Lung (tissue), 12 donors: ENCODE data around the gene FGFR2. TPM values are rescaled to one million over a fixed set of nuclear protein-coding genes. Genes with fewer than 3 reads are reported as not detected.

Source experiments
- ATAC-seq: fragments of 200-7000 bp; cut with Tn5 transposase; one replicate; pipeline ENCODE4 v1.9.1; 2020; ENCODE audit warnings: moderate number of reproducible peaks; ENCODE audit not compliant: insufficient read depth, low FRiP score
- DNase-seq, 3 donors: peaks; one replicate each; pipeline ENCODE4 v3.0.0-alpha.2; 2013 to 2017
- H3K27ac ChIP-seq, 2 donors: one replicate each; pipeline ENCODE4 v1.5.1; 2013; ENCODE audit warnings: mild to moderate bottlenecking in 2 of 2, moderate library complexity in 2 of 2, control low read depth in 1 of 2, inconsistent platforms in 1 of 2, low read depth in 1 of 2, low read length in 1 of 2
- H3K27me3 ChIP-seq, 3 donors: one replicate each; pipeline ENCODE4 v1.5.1; 2013; ENCODE audit warnings: low read length in 2 of 3; ENCODE audit not compliant: control insufficient read depth in 3 of 3, insufficient read depth in 3 of 3
- H3K36me3 ChIP-seq, 4 donors: one replicate each; pipeline ENCODE4 v1.5.1; 2013; ENCODE audit warnings: low read length in 4 of 4, mild to moderate bottlenecking in 1 of 4, moderate library complexity in 1 of 4; ENCODE audit not compliant: control insufficient read depth in 4 of 4, insufficient read depth in 4 of 4
- H3K4me1 ChIP-seq, 5 donors: one replicate each; pipeline ENCODE4 v1.5.1; 2013; ENCODE audit warnings: low read length in 5 of 5, mild to moderate bottlenecking in 2 of 5, moderate library complexity in 1 of 5; ENCODE audit not compliant: control insufficient read depth in 5 of 5, insufficient read depth in 5 of 5
- H3K4me3 ChIP-seq: one replicate; pipeline ENCODE4 v1.5.1; 2013; ENCODE audit warnings: mild to moderate bottlenecking, control low read depth, moderate library complexity
- H3K9ac ChIP-seq, 2 donors: one replicate each; pipeline ENCODE4 v1.5.1; 2013; ENCODE audit warnings: low read length in 2 of 2, control low read depth in 1 of 2; ENCODE audit not compliant: insufficient read depth in 1 of 2
- H3K9me3 ChIP-seq, 4 donors: one replicate each; pipeline ENCODE4 v1.5.1; 2013; ENCODE audit warnings: low read length in 3 of 4, mild to moderate bottlenecking in 1 of 4, moderate library complexity in 1 of 4; ENCODE audit not compliant: control insufficient read depth in 4 of 4, insufficient read depth in 3 of 4
- WGBS, 2 donors: extraction: QIAGEN DNeasy Blood & Tissue Kit; methylation state at CpG; one replicate each; pipeline ENCODE4 v1.1.7; 2013; 5-methylcytosine and 5-hydroxymethylcytosine counted together
- polyA plus RNA-seq, 2 donors: library from polyadenylated mRNA; stranded (reverse); fragments of 200-250 nt; gene quantifications; one replicate each; pipeline ENCODE4 v1.2.1, GENCODE V29; 2013
- total RNA-seq, 2 donors: library from RNA; depleted of rRNA in 1 of 2; stranded (reverse); fragments of >200 nt in 1 of 2; gene quantifications; one replicate each; pipeline ENCODE4 v1.2.1, GENCODE V29; 2014 to 2021
- TF ChIP-seq, protein P1 (sequence below): IDR thresholded peaks from 2 replicates; pipeline ENCODE4 v1.5.1; 2012; ENCODE audit warnings: mild to moderate bottlenecking; ENCODE audit errors: control extremely low read depth, extremely low read depth
- donor health status: control.
- donor health status: control.
- donor health status: Bipolar disorder and iron deficiency.
- donor health status: healthy.
- donor health status: DM: yes; HTN: yes; CAD: no.

The FGFR2 gene
- total and polyA plus RNA-seq, 4 donors, result 11.4 to 230 (median 41.7) TPM

DNA sequence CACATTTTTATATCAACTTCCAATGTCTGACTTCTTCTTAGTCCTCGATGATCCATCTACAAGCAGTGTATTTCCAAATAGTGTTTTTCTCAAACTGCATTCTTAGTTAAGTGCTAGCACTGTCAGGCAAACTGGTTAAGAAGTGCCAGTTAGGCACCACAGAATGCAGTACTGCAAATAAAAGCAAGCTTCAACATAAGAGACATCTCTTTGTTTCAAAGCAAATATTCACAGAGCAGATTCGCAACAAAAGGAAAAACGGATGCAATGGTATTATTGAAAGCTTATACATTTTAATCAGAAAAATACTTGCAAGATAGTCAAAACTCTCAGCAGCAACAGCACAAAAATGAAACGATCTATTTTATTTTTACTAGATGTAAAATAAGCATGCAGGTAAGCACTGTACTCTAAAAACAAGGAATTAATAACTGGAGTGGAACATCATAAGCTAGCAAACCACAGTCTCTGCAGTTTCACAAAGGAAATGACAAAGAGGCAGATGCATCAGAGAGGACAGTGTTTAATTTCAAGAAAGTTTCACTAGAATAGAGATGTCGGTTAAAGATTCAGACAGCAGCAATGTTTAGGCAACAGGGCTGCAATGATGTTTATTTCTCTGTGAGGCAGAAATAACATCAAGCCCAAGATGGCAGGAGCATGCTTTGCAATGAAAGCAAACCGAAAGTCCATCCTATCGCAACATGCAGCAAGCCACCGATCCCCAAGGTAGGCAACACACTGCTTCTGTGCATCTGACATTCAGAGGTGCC lies 82.0 kb downstream of the FGFR2 start:
- no peaks in the 10 kb centered on the region for H3K27me3 ChIP-seq
- no peak overlapping the region for H3K4me3 ChIP-seq
- TF ChIP-seq, protein P1, sequence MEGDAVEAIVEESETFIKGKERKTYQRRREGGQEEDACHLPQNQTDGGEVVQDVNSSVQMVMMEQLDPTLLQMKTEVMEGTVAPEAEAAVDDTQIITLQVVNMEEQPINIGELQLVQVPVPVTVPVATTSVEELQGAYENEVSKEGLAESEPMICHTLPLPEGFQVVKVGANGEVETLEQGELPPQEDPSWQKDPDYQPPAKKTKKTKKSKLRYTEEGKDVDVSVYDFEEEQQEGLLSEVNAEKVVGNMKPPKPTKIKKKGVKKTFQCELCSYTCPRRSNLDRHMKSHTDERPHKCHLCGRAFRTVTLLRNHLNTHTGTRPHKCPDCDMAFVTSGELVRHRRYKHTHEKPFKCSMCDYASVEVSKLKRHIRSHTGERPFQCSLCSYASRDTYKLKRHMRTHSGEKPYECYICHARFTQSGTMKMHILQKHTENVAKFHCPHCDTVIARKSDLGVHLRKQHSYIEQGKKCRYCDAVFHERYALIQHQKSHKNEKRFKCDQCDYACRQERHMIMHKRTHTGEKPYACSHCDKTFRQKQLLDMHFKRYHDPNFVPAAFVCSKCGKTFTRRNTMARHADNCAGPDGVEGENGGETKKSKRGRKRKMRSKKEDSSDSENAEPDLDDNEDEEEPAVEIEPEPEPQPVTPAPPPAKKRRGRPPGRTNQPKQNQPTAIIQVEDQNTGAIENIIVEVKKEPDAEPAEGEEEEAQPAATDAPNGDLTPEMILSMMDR, result no peak
- H3K9me3 ChIP-seq, result no peaks in the 10 kb centered on the region
- 80% methylated on average over 8 of the region's 8 CpGs for WGBS, 2 donors
- H3K4me1 ChIP-seq, result no peaks in the 10 kb centered on the region
- ATAC-seq, result no peak
- no peak overlapping the region for H3K27ac ChIP-seq
- H3K9ac ChIP-seq, result no peak overlapping the region
- no peak for DNase-seq
- H3K36me3 ChIP-seq, result peaks cover 0 to 39% (median 17%) of the 10 kb centered on the region in 4 donors

DNA sequence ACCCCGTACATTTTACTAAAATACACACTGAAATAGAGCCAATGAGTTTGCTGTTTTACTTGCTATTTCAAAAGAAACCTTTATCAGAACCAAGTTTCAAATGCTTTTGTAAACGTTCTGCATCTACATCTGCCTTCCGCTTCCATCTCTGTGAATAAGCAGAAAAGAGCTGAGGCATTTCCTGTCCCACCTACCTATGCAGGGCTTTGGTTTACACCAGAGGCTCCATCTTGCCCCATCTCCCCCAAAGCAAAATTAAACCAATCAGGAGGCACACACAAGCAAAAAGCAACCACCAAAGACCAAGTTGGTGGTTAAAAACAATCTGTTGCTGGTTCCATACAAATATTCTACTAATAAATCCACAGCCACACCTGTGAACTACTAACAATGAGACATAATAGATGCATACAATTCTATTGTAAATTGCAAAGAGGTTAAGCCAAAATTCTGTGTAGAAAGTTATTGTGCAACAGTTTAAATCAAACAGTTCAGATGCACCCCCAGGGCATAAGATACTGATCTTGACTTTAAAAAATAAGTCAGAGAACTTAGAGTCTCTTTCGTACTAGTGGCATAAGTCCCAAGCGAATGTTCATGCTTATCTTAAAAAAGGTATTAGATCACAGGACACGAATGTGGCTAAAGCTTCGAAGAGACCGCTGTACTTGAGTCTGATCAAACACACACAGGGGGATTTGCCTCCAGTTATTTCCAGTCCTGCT lies 83.9 kb downstream of the FGFR2 start:
- H3K9me3 ChIP-seq, result no peaks in the 10 kb centered on the region
- no peaks in the 10 kb centered on the region for H3K27me3 ChIP-seq
- peaks cover 0 to 28% (median 12%) of the 10 kb centered on the region in 4 donors for H3K36me3 ChIP-seq
- WGBS, 2 donors, result 76 to 80% methylated on average over 8 of the region's 8 CpGs
- H3K9ac ChIP-seq, result no peak overlapping the region
- ATAC-seq (no peak), DNase-seq (no peak)
- TF ChIP-seq, protein P1, result no peak
- H3K4me3 ChIP-seq, result no peak overlapping the region
- H3K27ac ChIP-seq, result no peak overlapping the region
- peaks cover 0 to 10% (median 0%) of the 10 kb centered on the region in 5 donors for H3K4me1 ChIP-seq

DNA sequence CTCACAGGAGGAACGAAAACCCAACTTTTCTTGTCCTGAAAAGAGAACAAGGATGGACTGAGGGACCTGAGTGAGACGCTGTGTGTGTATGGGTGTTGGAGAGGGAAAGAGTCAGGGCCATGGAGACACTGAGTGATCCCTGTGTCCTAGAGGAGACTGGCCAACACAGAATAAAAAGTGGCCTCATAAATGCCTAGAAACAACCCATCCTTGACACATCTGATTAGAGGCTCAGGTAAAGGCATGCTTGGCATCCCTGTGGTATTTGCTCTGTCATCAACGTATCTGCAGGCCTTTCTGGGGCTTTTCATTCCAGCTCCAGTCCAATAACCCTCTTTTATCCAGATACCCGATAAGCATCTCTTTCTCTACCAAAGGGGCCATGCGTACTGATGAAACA lies 86.3 kb downstream of the FGFR2 start:
- TF ChIP-seq, protein P1, result no peak
- WGBS, 2 donors, result 82 to 88% methylated on average over 5 of the region's 5 CpGs
- ATAC-seq, result no peak
- H3K27ac ChIP-seq, result no peak overlapping the region
- H3K36me3 ChIP-seq, result peaks cover 0 to 25% (median 7%) of the 10 kb centered on the region in 4 donors
- no peaks in the 10 kb centered on the region for H3K27me3 ChIP-seq
- no peak for DNase-seq
- H3K9ac ChIP-seq, result no peak overlapping the region
- peaks cover 0 to 17% (median 0%) of the 10 kb centered on the region in 5 donors for H3K4me1 ChIP-seq
- no peaks in the 10 kb centered on the region for H3K9me3 ChIP-seq
- no peak overlapping the region for H3K4me3 ChIP-seq
